Hippocampal formation (tissue), 2 donors: ENCODE measurements around the gene SMKR1.
A peak's percentile ranks its signal among the peaks of the same experiment; 100 is the strongest.
"Not testable (repeated sequence)": the region's sequence is repeated elsewhere in the genome, so short reads cannot be mapped to it uniquely, and the experiment has no call there.

Experiments used
- DNase-seq, 2 donors: peaks; one replicate each; lab custom pipeline; 2025; lab: John Stamatoyannopoulos, UW

Gene SMKR1

DNA sequence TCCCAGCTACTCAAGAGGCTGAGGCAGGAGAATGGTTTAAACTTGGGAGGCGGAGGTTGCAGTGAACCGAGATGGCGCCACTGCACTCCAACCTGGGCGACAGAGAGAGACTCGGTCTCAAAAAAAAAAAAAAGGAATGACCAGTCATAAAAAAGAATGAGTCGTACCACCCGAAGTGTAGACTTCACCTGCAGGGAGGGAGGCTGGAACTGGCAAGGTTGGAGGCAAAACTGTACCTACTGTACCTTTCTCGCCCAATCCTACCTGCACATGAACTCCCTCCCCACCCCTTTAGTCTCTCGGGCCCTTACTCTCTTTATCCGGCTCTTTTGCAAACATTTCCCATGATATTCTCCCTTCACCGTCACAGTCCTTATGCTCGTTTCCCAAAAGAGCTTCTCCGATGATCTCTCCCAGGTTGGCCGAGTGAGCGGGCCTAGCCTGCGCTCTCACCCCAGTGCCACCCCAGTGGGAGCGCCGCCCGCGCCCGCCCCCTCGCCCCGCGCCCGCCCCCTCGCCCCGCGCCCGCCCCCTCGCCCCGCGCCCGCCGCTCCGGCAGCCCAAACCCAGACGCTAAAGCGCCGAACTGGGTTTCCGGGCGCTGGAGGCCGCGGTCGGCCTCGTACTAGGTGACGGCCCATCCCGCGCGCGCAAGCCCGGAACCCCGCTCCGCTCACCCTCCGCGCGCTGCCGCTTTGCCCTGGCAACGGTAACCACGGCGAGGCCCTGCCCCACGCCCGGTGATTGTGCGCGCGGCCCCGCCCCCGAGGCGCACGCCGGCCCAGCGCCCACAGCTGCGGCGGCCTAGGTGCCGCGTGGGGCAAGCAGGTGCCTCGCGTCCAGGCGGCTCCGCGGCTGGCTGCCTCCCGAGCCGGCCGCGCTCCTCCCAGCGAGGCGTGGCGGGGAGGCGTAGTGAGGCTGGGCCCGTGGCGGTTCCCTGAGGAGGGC lies at the start of gene SMKR1:
Gene SMKR1, plus strand, starts transcription at position 772 of the 948 bp plus-strand sequence. CDS start 294 bp downstream, outside the sequence.
- DNase-seq = peak; percentile 11 to 39

DNA sequence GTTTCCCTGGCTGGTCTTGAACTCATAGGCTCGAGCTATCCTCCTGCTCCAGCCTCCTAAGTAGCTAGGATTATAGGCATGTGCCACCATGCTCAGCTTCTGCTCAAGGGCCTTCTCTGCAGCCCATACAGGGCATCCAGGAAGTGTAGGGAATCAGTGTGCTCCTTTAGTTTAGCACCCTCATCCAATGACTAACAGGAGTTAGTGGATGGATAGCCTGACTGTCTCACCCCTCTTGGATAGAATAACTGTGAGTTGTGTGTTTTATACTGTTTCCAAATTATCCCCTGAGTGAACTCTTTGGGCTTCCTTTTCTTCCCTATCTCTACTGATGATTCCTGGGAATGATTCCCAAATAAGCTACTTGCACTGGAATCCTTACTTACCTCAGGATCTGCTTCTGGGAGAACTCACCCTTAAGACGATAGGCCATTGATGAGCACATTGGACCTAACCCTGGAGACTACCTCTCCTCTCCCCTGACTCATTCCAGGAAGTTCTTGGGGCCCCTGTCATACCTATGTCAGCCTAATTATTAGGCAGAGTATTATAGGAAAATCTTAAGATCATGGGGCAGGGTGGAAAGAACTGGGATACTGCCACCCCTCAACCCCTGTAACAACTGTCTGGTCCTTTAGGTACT lies 49.6 kb upstream of the SMKR1 start:
- DNase-seq = no peak

DNA sequence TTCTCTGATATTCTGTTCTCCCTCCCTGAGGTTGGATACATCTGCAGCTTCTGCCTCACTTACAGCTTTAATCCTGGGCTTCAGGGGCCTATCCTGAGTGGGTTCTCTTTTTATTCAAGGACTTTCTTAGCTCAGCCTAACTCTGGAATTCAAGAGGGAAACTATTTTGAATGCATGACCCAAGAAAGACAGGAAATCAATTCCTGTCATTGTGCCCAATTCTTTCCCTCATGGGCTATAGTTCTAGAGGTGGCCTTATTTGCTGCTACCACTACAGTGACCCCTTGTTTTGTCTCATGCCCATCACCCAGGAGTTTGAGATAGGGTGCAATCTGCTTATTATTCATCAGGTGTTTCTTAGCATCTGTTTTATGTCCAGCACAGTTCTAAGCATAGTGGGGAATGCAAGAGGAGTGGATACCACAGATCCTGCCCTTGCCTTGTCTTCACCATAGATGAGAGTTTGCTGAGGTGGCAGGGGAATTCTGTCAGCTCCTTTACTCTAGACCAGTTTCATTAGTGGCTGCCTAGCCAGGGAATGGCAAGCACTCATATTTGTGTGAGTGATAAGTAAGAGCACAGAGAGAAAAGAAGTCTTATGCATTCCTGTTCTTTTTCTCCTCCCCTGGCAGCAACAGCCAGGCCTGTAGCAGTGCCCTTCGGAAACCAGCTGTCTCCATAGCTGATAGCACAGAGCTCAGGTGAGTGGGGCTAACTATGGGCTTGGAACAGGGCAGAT lies 48.7 kb upstream of the SMKR1 start:
- no peak for DNase-seq

DNA sequence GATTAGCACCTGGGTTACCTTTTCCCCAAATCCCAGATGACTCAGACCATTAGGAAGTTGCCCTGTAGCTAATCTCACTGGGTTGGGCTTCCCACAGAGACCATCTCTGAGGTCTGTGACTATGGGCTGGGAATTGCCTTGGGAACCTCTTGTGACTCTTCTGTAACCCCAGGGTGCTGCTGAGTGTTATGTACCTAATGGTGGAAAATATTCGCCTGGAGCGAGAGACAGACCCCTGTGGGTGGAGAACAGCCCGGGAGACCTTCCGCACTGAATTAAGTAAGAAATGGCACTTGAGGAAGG lies 48.1 kb upstream of the SMKR1 start:
- DNase-seq = no peak

DNA sequence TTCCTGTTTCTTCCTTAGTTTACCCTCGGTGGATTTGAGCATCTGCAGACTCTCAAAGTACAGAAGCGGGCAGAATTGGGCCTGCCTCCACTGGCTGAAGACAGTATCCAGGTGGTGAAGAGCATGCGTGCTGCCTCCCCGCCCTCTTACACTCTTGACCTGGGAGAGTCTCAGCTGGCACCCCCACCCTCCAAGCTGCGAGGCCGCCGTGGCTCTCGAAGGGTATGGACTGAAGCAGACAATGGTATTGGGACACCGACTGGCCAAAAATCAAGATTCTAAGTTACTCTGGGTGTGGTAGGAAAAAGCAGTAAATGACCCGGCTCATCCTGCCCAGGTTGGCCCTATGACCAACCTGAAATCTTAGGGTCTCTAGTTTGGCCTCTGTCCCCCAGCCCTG lies 45.9 kb upstream of the SMKR1 start:
- no peak for DNase-seq

DNA sequence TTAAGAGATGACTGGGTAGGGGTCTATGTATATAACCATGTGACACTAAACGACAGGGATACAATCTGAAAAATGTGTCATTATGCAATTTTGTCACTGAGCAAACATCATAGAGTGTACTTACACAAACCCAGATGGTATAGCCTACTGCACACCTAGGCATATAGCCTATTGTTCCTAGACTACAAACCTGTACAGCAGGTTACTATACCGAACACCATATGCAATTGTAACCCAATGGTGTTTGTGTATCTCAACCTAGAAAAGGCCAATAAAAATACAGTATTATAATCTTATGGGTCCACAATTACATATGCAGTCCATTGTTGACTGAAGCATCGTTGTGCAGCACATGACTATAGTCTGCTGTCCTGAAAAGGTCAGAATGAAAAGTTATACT lies 45.2 kb upstream of the SMKR1 start:
- no peak for DNase-seq

DNA sequence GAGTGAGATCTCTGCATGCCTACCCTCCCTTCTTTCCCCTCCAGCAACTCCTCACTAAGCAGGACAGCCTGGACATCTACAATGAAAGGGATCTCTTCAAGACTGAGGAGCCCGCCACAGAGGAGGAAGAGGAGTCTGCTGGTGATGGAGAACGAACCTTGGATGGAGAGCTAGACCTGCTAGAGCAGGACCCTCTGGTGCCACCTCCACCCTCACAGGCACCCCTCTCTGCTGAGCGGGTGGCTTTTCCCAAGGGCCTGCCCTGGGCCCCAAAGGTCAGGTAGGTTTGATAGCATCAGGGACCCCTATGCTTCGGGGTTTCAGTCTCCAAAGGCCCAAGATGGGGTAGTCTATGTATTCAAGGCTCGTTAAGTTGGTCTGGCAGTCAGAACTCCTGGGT lies 44.2 kb upstream of the SMKR1 start:
- DNase-seq = no peak

DNA sequence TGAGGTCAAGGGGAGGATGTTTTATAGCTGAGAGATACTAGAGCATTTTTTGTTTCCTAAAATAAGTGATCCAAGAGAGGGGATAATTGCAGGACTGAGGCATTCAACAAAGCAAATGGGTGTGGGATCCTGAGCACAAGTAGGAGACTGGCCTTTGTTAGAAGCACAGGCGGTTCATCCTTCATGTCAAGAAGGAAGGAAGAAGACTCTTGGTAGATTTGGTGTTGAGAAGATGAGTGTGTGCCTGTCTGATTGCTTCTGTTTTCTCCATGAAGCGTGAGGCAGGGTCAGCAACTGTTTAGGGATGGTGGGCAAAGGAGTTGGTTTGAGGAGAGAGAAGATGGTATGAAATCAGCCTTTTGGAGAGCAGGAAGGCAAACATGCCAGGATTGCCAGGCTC lies 40.5 kb upstream of the SMKR1 start:
- DNase-seq = no peak

DNA sequence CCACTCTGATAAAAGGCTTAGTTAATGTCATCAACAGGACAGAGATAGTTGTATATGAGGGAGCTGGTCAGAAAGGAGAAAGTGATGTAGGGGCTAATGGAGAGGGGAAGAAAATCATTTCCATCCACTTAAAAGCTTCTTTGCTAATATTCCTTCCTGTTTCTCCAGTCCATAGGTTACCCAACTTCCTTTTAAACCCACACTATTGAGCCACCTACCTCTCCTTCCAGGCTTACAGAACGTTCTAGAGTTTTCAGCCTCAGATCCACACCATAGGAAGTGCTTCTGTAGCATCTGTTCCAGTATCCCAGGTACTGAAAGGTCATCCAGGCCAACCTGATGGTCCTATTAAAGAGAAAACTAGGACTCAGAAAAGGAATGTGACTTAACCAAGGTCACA lies 39.9 kb upstream of the SMKR1 start:
- no peak for DNase-seq

DNA sequence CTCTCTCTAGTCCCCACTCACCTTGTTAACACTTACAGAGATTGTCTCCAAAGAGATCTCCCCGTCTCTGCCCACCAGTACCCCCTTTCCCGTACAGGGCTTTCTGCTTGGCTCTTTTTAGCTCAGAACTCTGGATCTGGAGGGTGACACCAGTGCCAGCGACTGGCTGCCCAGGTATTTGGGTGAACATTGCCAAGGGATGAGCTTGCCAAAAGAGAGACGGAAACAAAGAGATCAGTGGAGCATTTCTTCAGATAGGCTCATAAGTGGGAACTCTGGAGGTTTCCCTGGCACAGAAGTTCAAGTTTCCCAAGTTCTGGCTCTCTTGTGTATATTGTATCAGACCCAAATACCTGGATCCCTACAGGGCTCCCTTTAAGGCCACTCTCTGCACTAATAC lies 38.1 kb upstream of the SMKR1 start:
- DNase-seq = no peak

DNA sequence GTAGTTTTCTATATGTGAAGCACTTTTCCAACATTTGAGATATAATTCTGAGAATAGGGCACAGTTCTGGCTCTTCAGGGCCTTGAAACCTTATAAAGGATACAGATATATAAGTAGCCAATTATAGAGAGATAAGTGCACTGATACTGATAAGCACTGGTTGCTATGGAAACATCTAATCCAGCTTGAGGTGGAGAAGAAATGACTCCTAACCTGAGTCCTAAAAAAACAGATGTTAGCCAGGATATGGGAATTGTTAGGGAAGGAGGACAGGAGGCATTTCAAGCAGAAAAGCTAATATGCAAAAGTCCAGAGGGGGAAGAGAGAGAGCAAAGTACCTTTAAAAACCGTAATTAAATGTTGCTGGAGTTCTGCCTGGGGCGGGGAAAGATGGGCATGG lies 37.3 kb upstream of the SMKR1 start:
- DNase-seq = no peak

DNA sequence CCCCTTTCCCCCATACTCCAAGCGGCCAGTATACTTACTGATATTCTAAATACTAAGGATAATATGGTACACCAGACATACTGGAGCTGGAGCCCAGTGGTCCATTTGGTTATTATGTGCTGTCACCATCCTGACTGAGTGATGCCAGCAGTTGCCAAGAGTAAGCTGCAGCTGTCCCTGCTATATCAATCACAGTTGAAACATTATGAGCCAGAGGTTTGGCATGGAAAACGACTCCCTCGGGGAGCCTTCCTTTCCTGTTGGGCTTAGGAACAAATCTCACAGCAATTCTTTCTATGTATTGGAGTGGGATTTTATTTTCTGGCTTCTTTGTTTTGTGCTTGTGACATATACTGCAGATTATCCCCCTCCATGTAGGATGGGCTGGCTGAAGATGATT lies 35.5 kb upstream of the SMKR1 start:
- DNase-seq = no peak

DNA sequence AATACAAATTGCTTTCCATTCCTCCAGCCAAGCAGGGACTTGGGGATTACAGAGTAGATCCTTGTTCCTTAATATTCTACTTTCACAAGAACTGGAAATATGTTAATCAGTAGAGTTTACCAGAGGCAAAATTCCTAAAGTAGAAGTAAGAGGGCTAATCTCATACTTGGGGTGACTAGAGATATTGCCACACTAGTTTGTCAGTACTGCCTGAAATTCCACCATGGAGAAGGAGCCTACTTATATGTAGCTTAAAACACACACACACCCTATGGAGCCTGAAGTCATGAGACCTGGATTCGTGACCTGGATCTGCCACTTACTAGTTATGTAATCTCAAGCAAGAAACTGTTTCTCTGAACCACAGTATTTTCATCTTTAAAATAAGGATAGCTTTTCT lies 34.2 kb upstream of the SMKR1 start:
- no peak for DNase-seq

DNA sequence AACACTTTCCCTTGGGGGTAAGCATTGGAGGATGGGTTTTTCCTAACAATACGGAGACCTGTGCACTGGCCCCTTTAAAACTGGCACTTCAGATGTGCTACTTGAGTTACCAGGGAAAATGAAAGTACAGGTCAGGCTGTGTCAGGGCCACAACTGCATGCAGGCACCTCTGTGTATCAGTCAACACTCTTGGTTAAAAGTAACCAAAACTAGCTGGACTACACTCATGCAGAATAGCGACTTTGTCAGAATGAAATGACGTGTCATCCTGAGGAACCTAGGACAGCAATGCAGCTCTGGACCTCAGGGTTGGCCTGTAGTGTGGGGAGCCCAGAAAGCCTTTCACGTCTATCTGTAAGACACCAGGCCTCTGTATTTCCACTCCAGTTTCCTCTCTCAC lies 33.8 kb upstream of the SMKR1 start:
- no peak for DNase-seq

DNA sequence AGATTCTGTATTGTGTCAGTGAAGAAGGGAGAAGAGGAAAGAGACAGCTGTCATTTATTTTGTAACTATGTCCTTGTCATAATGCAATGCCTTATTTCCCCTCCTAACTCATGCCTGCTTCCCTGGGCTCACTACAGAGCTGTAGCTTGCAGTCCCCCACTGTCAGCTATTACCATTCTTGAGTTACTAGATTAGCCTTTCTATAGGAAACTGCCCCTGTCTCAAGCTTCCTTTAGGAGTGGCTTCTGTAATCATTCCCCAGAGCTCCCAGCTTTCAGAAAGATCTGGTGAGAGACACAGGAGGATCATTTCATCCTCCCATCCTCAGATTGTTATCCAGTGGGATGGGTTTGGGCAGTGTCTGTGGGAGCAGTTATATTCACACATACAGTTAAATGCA lies 32.4 kb upstream of the SMKR1 start:
- no peak for DNase-seq

DNA sequence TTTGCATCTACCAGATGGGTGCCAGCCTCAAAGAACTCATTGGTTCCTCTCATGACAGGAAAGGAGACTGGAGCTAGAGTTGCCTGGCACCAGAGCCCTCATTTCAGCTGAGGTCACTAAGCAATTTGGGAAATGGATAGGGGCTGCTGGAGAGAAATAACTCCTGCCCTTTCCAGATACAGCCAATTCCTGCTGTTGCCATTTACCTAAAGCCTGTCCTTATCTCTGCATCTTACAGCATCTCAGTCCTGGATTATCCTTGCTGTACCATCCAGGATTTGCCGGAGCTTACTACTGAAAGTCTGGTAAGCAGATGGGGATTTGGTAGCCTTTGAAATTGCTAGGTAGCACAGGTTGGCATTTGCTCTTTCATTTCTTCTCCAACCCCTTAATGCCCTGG lies 31.9 kb upstream of the SMKR1 start:
- DNase-seq = no peak

DNA sequence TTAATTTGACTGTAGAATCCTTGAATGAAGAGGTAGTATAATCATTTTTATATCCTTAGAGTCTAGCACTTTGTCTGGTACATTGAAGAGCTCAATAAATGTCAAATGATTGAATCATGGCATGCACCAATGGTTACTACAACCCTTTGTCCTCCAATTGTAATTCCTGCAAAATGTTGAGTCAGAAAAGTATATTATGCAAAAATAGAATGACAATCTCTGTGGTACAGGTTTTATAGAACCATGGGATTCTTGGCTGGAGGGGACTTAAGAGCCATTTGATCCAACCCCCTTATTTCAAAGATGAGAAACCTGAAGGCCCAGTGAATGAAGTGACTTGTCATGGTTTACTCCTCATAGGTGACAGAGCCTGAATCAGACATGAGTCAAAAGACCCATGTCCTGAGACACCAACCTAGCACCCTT lies 30.9 kb upstream of the SMKR1 start:
- DNase-seq = no peak

DNA sequence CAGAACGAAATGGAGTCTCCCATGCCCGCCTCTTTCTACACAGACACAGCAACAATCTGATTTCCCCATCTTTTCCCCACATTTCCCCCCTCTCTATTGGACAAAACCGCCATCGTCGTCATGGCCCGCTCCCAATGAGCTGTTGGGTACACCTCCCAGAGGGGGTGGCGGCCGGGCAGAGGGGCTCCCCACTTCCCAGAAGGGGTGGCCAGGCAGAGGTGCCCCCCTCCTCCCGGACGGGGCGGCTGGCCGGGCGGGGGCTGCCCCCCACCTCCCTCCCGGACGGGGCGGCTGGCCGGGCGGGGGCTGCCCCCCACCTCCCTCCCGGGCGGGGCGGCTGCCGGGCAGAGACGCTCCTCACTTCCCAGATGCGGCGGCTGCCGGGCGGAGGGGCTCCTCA lies 26.4 kb upstream of the SMKR1 start:
- DNase-seq = not testable (repeated sequence)

DNA sequence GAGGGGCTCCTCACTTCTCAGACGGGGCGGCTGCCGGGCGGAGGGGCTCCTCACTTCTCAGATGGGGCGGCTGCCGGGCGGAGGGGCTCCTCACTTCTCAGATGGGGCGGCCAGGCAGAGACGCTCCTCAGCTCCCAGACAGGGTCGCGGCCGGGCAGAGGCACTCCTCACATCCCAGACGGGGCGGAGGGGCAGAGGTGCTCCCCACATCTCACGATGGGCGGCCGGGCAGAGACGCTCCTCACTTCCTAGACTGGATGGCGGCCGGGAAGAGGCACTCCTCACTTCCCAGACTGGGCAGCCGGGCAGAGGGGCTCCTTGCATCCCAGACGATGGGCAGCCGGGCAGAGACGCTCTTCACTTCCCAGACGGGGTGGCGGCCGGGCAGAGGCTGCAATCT lies 25.9 kb upstream of the SMKR1 start:
- DNase-seq = not testable (repeated sequence)

DNA sequence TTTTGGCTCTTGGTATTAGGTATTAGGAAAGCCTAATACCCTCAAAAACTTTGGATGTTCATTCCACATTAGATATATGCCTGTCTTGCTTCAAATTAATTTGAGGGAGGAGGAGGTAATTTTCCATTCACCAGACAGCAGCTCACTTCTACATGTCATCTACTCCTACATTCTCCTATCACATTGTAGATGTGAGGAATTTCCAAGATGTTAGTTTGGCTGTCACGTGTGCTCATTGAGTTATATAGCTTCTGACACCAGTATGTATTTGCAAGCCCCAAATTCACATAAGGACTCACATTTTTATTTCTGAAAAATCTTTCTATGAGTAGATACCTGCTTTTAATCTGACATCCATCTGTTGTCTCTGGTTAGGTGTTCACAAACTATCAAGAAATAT lies 22.5 kb upstream of the SMKR1 start:
- no peak for DNase-seq

DNA sequence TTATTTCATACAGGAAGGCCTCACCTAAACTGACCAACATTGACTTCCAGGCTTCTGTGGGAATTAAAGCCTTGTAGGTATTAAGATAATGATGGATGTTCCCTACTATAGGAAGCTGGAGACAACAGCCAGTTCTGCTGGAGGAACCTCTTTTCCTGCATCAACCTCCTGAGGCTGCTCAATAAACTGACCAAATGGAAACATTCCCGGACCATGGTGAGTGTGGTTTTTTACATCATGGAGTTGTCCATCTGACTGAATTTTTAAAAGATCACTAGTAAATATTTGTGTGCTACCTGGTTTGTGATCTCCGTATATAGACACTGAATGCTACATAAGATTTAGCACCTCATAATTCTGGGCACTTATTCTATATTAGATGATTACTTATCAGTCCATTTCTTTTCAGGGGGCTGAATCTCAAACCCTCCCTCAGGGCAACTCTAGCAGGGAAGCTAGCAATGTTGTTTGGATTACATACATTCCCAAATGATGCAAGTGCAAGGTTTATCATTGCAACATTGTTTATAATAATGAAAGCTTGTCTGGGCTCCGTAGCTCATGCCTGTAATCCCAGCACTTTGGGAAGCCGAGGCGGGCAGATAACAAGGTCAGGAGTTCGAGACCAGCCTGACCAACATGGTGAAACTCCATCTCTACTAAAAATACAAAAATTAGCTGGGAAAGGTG lies 21.5 kb upstream of the SMKR1 start:
- DNase-seq = no peak

DNA sequence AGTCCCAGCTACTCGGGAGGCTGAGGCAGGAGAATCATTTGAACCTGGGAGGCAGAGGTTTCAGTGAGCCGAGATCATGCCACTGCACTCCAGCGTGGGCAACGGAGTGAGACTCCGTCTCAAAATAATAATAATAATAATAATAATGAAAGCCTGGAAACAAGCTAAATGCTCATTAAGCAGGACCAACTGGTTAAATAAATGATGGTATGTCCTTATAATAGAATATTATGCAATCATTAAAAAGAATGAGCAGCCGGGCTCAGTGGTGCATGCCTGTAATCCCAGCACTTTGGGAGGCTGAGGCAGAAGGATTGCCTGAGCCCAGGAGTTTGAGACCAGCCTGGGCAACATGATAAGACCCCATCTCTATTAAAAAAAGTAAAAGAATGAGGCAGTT lies 21.0 kb upstream of the SMKR1 start:
- not testable (repeated sequence) for DNase-seq
